CD4-positive, alpha-beta memory T cell (primary cell): Measurements from ENCODE around the gene MACROD2. TPM values are rescaled to one million over a fixed set of nuclear protein-coding genes. Genes with fewer than 3 reads are reported as not detected.

Experiments
- CTCF ChIA-PET: fragments of 350-600 bp; sonication (Branson Sonifier 250); formaldehyde crosslinking; loops from one replicate; lab custom pipeline; 2021; ENCODE audit warnings: inconsistent platforms; ENCODE audit not compliant: partially characterized antibody; lab: Charles Lee
- POLR2A ChIA-PET: fragments of 350-600 bp; sonication (Branson Sonifier 250); formaldehyde crosslinking; loops from one replicate; lab custom pipeline; 2021; ENCODE audit not compliant: partially characterized antibody; lab: Charles Lee
- DNase-seq, 5 donors: peaks; one replicate each; pipeline versions ENCODE4 v3.0.0 to v3.0.0-alpha.2; 2020 to 2022; ENCODE audit warnings: mixed read lengths in 1 of 5
- H3K27ac ChIP-seq: one replicate; pipeline ENCODE4 v1.7.0; 2013; ENCODE audit warnings: low read depth, low read length
- H3K27me3 ChIP-seq: 2 replicates; pipeline ENCODE4 v1.7.0; 2013; ENCODE audit warnings: mild to moderate bottlenecking, low read length, moderate library complexity; ENCODE audit not compliant: insufficient read depth
- H3K36me3 ChIP-seq: 2 replicates; pipeline ENCODE4 v1.7.0; 2013; ENCODE audit warnings: mild to moderate bottlenecking, low read length, moderate library complexity; ENCODE audit not compliant: insufficient read depth
- H3K4me1 ChIP-seq: 2 replicates; pipeline ENCODE4 v1.7.0; 2013; ENCODE audit warnings: mild to moderate bottlenecking, low read length, moderate library complexity; ENCODE audit not compliant: insufficient read depth
- H3K4me3 ChIP-seq, 2 donors: one replicate each; pipeline ENCODE4 v1.7.0; 2013; ENCODE audit warnings: low read length in 2 of 2, mild to moderate bottlenecking in 1 of 2
- H3K9me3 ChIP-seq, 2 donors: one replicate each; pipeline ENCODE4 v1.7.0; 2013; ENCODE audit warnings: low read length in 2 of 2, control low read depth in 1 of 2; ENCODE audit not compliant: control insufficient read depth in 1 of 2
- H3K27ac Mint-ChIP-seq, 7 donors: one replicate each; pipeline ENCODE4 v1.8.0; 2020 to 2021; ENCODE audit warnings: mixed read lengths in 7 of 7, mild to moderate bottlenecking in 6 of 7, inconsistent platforms in 3 of 7, moderate library complexity in 3 of 7
- H3K27me3 Mint-ChIP-seq, 2 donors: one replicate each; pipeline ENCODE4 v1.8.0; 2020 to 2021; ENCODE audit warnings: mixed read lengths in 2 of 2
- H3K36me3 Mint-ChIP-seq, 2 donors: one replicate each; pipeline ENCODE4 v1.8.0; 2020 to 2021; ENCODE audit warnings: mixed read lengths in 2 of 2, inconsistent platforms in 1 of 2, mild to moderate bottlenecking in 1 of 2
- H3K4me1 Mint-ChIP-seq, 4 donors: one replicate each; pipeline ENCODE4 v1.8.0; 2020 to 2021; ENCODE audit warnings: mixed read lengths in 4 of 4, mild to moderate bottlenecking in 1 of 4
- H3K4me3 Mint-ChIP-seq, 8 donors: one replicate each; pipeline ENCODE4 v1.8.0; 2020 to 2021; ENCODE audit warnings: mixed read lengths in 8 of 8, mild to moderate bottlenecking in 7 of 8, moderate library complexity in 6 of 8, inconsistent platforms in 3 of 8
- H3K9me3 Mint-ChIP-seq, 8 donors: one replicate each; pipeline ENCODE4 v1.8.0; 2020 to 2021; ENCODE audit warnings: mixed read lengths in 8 of 8, mild to moderate bottlenecking in 5 of 8, inconsistent platforms in 3 of 8, moderate library complexity in 1 of 8
- intact Hi-C: fragments of 100-400 bp; cut with micrococcal nuclease; formaldehyde crosslinking; loops from one replicate; pipeline ENCODE4 v1.15.1; 2023
- polyA plus RNA-seq, 2 donors: library from polyadenylated mRNA; unstranded; fragments of 300-500 nt; fragmentation: Illumina TruSeq; gene quantifications; one replicate each; pipeline ENCODE4 v1.2.3, GENCODE V29; 2021
- total RNA-seq, 2 experiments: library from RNA; stranded (reverse); gene quantifications; one replicate each; pipeline ENCODE4 v1.2.3, GENCODE V29; 2021

The MACROD2 gene
- total and polyA plus RNA-seq, 4 experiments from 2014 or later: not detected

GRCh38 chr20:15461938-15462337, 1466.6 kb downstream of the MACROD2 start:
- H3K9me3 Mint-ChIP-seq: peaks cover 0 to 15% (median 4%) of the 10 kb centered on the region in 8 donors
- POLR2A ChIA-PET: no interaction called here

GRCh38 chr20:15475483-15475882, 1480.2 kb downstream of the MACROD2 start:
- ChIA-PET POLR2A (no interaction called here), CTCF (no interaction called here)
- intact Hi-C loops: no loop called here
- no peak overlapping the region for H3K4me3 Mint-ChIP-seq
- H3K27me3 Mint-ChIP-seq: no peaks in the 10 kb centered on the region
- H3K27me3 ChIP-seq: no peaks in the 10 kb centered on the region
- no peak overlapping the region for H3K27ac Mint-ChIP-seq
- H3K9me3 Mint-ChIP-seq: peaks cover 0 to 14% (median 6%) of the 10 kb centered on the region in 8 donors
- no peaks in the 10 kb centered on the region for H3K36me3 Mint-ChIP-seq
- H3K4me1 Mint-ChIP-seq: no peaks in the 10 kb centered on the region
- H3K4me1 ChIP-seq: no peaks in the 10 kb centered on the region
- H3K9me3 ChIP-seq: no peaks in the 10 kb centered on the region
- H3K36me3 ChIP-seq: no peaks in the 10 kb centered on the region
- H3K27ac ChIP-seq: no peak overlapping the region
- DNase-seq: no peak
- no peak overlapping the region for H3K4me3 ChIP-seq

More at GRCh38 chr20:15461938-15462337, 1466.6 kb downstream of the MACROD2 start:
- CTCF ChIA-PET: no interaction called here
- no peak for DNase-seq
- no peak overlapping the region for H3K4me3 Mint-ChIP-seq
- Histone ChIP-seq H3K27ac (no peak overlapping the region), H3K27me3 (no peaks in the 10 kb centered on the region), H3K9me3 (no peaks in the 10 kb centered on the region), H3K4me3 (no peak overlapping the region), H3K36me3 (no peaks in the 10 kb centered on the region), H3K4me1 (no peaks in the 10 kb centered on the region)
- H3K4me1 Mint-ChIP-seq: no peaks in the 10 kb centered on the region
- no peak overlapping the region for H3K27ac Mint-ChIP-seq
- intact Hi-C loops: no loop called here
- no peaks in the 10 kb centered on the region for H3K27me3 Mint-ChIP-seq
- no peaks in the 10 kb centered on the region for H3K36me3 Mint-ChIP-seq

DNA sequence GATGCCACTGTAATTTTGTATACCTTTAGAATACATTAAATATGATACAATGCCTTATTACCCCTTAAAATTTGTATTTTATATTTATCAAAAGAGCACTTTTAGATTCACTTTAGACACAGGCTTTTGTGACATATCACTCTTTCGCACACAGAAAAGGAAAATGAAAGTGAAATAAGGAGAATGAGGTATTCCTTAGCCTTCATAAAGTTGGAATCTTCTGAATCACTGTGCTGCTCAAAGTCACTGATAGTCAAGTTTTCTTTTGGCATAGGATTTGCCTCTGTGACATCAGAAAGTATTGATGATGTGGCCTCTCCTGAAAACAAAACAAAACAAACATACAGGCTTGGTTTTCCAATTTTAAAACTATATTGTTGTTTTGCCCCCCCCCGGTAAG, 1480.9 kb downstream of the MACROD2 start:
- Histone ChIP-seq H3K27ac (no peak overlapping the region), H3K4me3 (no peak overlapping the region), H3K27me3 (no peaks in the 10 kb centered on the region), H3K9me3 (no peaks in the 10 kb centered on the region), H3K36me3 (no peaks in the 10 kb centered on the region), H3K4me1 (no peaks in the 10 kb centered on the region)
- Mint-ChIP-seq H3K36me3 (no peaks in the 10 kb centered on the region), H3K4me1 (no peaks in the 10 kb centered on the region), H3K9me3 (peaks cover 1 to 18% (median 6%) of the 10 kb centered on the region in 8 donors), H3K27ac (no peak overlapping the region), H3K4me3 (no peak overlapping the region), H3K27me3 (no peaks in the 10 kb centered on the region)
- POLR2A ChIA-PET: no interaction called here
- CTCF ChIA-PET: no interaction called here
- intact Hi-C loops: no loop called here
- DNase-seq: no peak

DNA sequence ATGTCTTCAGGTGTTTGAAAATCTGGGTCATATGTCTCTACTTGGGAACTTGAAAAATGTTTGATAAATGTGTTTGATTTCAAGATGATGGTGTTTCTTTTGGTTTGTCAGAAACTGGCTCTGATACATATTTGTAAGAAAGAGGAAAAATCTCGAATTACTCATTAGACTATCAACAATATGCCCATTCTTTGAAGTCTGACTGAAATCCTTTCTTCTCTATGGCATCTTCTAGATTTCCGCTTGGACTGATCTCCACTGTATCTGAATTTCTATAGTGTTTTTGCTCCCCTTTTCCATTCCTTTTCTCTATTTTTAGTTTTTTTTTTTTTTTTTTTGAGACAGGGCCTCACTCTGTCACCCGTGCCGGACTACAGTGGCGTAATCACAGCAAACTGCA, 1481.5 kb downstream of the MACROD2 start:
- H3K27me3 ChIP-seq: no peaks in the 10 kb centered on the region
- ChIA-PET POLR2A (no interaction called here), CTCF (no interaction called here)
- H3K4me3 ChIP-seq: no peak overlapping the region
- Mint-ChIP-seq H3K9me3 (peaks cover 1 to 18% (median 6%) of the 10 kb centered on the region in 8 donors), H3K36me3 (no peaks in the 10 kb centered on the region), H3K4me3 (no peak overlapping the region), H3K4me1 (no peaks in the 10 kb centered on the region), H3K27ac (no peak overlapping the region), H3K27me3 (no peaks in the 10 kb centered on the region)
- H3K4me1 ChIP-seq: no peaks in the 10 kb centered on the region
- no peaks in the 10 kb centered on the region for H3K9me3 ChIP-seq
- H3K27ac ChIP-seq: no peak overlapping the region
- DNase-seq: no peak
- intact Hi-C loops: no loop called here
- no peaks in the 10 kb centered on the region for H3K36me3 ChIP-seq

- no peaks in the 10 kb centered on the region for H3K36me3 Mint-ChIP-seq
- Histone ChIP-seq H3K27ac (no peak overlapping the region), H3K9me3 (no peaks in the 10 kb centered on the region), H3K4me3 (no peak overlapping the region), H3K27me3 (no peaks in the 10 kb centered on the region), H3K4me1 (no peaks in the 10 kb centered on the region), H3K36me3 (no peaks in the 10 kb centered on the region)
- ChIA-PET POLR2A (no interaction called here), CTCF (no interaction called here)
- H3K9me3 Mint-ChIP-seq: peaks cover 4 to 25% (median 8%) of the 10 kb centered on the region in 8 donors
- no peak overlapping the region for H3K4me3 Mint-ChIP-seq
- H3K27ac Mint-ChIP-seq: no peak overlapping the region
- no peak for DNase-seq
- no peaks in the 10 kb centered on the region for H3K27me3 Mint-ChIP-seq
- no peaks in the 10 kb centered on the region for H3K4me1 Mint-ChIP-seq
- intact Hi-C loops: no loop called here
Observed at GRCh38 chr20:15482525-15482924, 1487.2 kb downstream of the MACROD2 start.

- H3K27me3 Mint-ChIP-seq: no peaks in the 10 kb centered on the region
- ChIA-PET CTCF (no interaction called here), POLR2A (no interaction called here)
- H3K36me3 Mint-ChIP-seq: no peaks in the 10 kb centered on the region
- H3K9me3 Mint-ChIP-seq: peaks cover 0 to 27% (median 6%) of the 10 kb centered on the region in 8 donors
- no peaks in the 10 kb centered on the region for H3K27me3 ChIP-seq
- no peaks in the 10 kb centered on the region for H3K4me1 Mint-ChIP-seq
- H3K4me1 ChIP-seq: no peaks in the 10 kb centered on the region
- intact Hi-C loops: no loop called here
- no peaks in the 10 kb centered on the region for H3K9me3 ChIP-seq
- H3K27ac Mint-ChIP-seq: no peak overlapping the region
- no peak overlapping the region for H3K4me3 Mint-ChIP-seq
- H3K36me3 ChIP-seq: no peaks in the 10 kb centered on the region
- H3K27ac ChIP-seq: no peak overlapping the region
- no peak overlapping the region for H3K4me3 ChIP-seq
- no peak for DNase-seq
Observed at GRCh38 chr20:15485519-15485918, 1490.2 kb downstream of the MACROD2 start.

- Histone ChIP-seq H3K27ac (no peak overlapping the region), H3K4me3 (no peak overlapping the region), H3K9me3 (no peaks in the 10 kb centered on the region), H3K36me3 (no peaks in the 10 kb centered on the region), H3K27me3 (no peaks in the 10 kb centered on the region), H3K4me1 (no peaks in the 10 kb centered on the region)
- ChIA-PET CTCF (no interaction called here), POLR2A (no interaction called here)
- no peaks in the 10 kb centered on the region for H3K36me3 Mint-ChIP-seq
- intact Hi-C loops: no loop called here
- H3K4me3 Mint-ChIP-seq: no peak overlapping the region
- peaks cover 0 to 29% (median 7%) of the 10 kb centered on the region in 8 donors for H3K9me3 Mint-ChIP-seq
- H3K27ac Mint-ChIP-seq: no peak overlapping the region
- no peaks in the 10 kb centered on the region for H3K4me1 Mint-ChIP-seq
- DNase-seq: no peak
- H3K27me3 Mint-ChIP-seq: no peaks in the 10 kb centered on the region
Observed at GRCh38 chr20:15487030-15487429, 1491.7 kb downstream of the MACROD2 start.

- intact Hi-C loops: no loop called here
- Mint-ChIP-seq H3K4me1 (no peaks in the 10 kb centered on the region), H3K27ac (no peak overlapping the region), H3K36me3 (no peaks in the 10 kb centered on the region), H3K9me3 (peaks cover 0 to 29% (median 6%) of the 10 kb centered on the region in 8 donors), H3K27me3 (no peaks in the 10 kb centered on the region), H3K4me3 (no peak overlapping the region)
- H3K9me3 ChIP-seq: no peaks in the 10 kb centered on the region
- no peak overlapping the region for H3K27ac ChIP-seq
- H3K4me3 ChIP-seq: no peak overlapping the region
- no peaks in the 10 kb centered on the region for H3K27me3 ChIP-seq
- ChIA-PET CTCF (no interaction called here), POLR2A (no interaction called here)
- H3K4me1 ChIP-seq: no peaks in the 10 kb centered on the region
- no peaks in the 10 kb centered on the region for H3K36me3 ChIP-seq
- no peak for DNase-seq
Observed at GRCh38 chr20:15487682-15488081, 1492.4 kb downstream of the MACROD2 start.
